OCI-LY3 (cell line): Measurements from ENCODE around the gene STON2.

Experiments
- CTCF ChIP-seq: fragments of 200-600, 300-600 bp; sonication (generic); IDR thresholded peaks from 2 replicates; pipeline ENCODE4 v1.5.1; 2014; ENCODE audit warnings: antibody characterized with exemption, low read length, low read depth
- EZH2phosphoT487 ChIP-seq: fragments of 200-600 bp; shearing (Covaris generic); IDR thresholded peaks from 2 replicates; pipeline ENCODE4 v1.6.1; 2018; ENCODE audit warnings: antibody characterized with exemption, mixed run types, low read depth

GRCh38 chr14:81400202-81400678 lies at the start of gene STON2:
- TF ChIP-seq CTCF (no peak), EZH2phosphoT487 (no peak)
